OCI-LY7 (cell line): ENCODE results near the gene ZDHHC22. TPM values are rescaled to one million over a fixed set of nuclear protein-coding genes. Genes with fewer than 3 reads are reported as not detected.

Experiments
- BruUV-seq: library from RNA; stranded (reverse); fragments of 400-500 nt; replicated peaks from 2 replicates; lab custom pipeline; 2021; lab: Mats Ljungman, UMichigan
- CTCF ChIA-PET: fragments of 300-600 bp; sonication (Branson Sonifier 250); formaldehyde crosslinking; loops from one replicate; lab custom pipeline; 2022; ENCODE audit warnings: antibody characterized with exemption; ENCODE audit not compliant: unreplicated experiment; lab: Charles Lee
- POLR2A ChIA-PET: fragments of 300-600 bp; sonication (Branson Sonifier 250); formaldehyde crosslinking; loops from one replicate; lab custom pipeline; 2022; ENCODE audit warnings: antibody characterized with exemption; lab: Charles Lee
- DNase-seq: peaks from one replicate; pipeline ENCODE4 v3.0.0-alpha.2; 2015; ENCODE audit warnings: low spot score
- H2AFZ ChIP-seq: fragments of 200-600 bp; sonication (generic), shearing (Covaris generic); 2 replicates; pipeline ENCODE4 v1.6.1; 2014; ENCODE audit warnings: mild to moderate bottlenecking, antibody characterized with exemption, low read length, moderate library complexity
- H3K27ac ChIP-seq: fragments of 200-600 bp; sonication (generic); 2 replicates; pipeline ENCODE4 v1.5.1; 2014; ENCODE audit warnings: mixed run types, low read depth, mild to moderate bottlenecking, moderate library complexity, low read length, inconsistent platforms; ENCODE audit not compliant: poor library complexity, severe bottlenecking
- H3K36me3 ChIP-seq: fragments of 200-600 bp; sonication (generic); 2 replicates; pipeline ENCODE4 v1.6.1; 2014; ENCODE audit warnings: mild to moderate bottlenecking, antibody characterized with exemption, low read length, moderate library complexity, mixed read lengths; ENCODE audit not compliant: insufficient read depth
- H3K4me1 ChIP-seq: fragments of 200-600 bp; sonication (generic); 2 replicates; pipeline ENCODE4 v1.5.1; 2014; ENCODE audit warnings: mild to moderate bottlenecking, low read length; ENCODE audit not compliant: insufficient read depth, poor library complexity, severe bottlenecking
- H3K4me2 ChIP-seq: fragments of 200-600 bp; sonication (generic); 2 replicates; pipeline ENCODE4 v1.6.1; 2014; ENCODE audit warnings: mild to moderate bottlenecking, low read length
- H3K4me3 ChIP-seq: fragments of 200-600 bp; sonication (generic); 2 replicates; pipeline ENCODE4 v1.5.1; 2014; ENCODE audit warnings: mild to moderate bottlenecking, low read depth, low read length; ENCODE audit not compliant: poor library complexity, severe bottlenecking
- H3K79me2 ChIP-seq: fragments of 200-600 bp; sonication (generic); 2 replicates; pipeline ENCODE4 v1.6.1; 2016; ENCODE audit warnings: low read depth, mild to moderate bottlenecking, low read length, moderate library complexity, mixed read lengths; ENCODE audit not compliant: insufficient read depth
- H3K9me2 ChIP-seq: fragments of 200-600 bp; sonication (generic); 2 replicates; pipeline ENCODE4 v1.6.1; 2016; ENCODE audit warnings: mild to moderate bottlenecking, low read length, mixed read lengths; ENCODE audit not compliant: insufficient read depth
- H3K9me3 ChIP-seq: fragments of 200-600 bp; sonication (generic); 2 replicates; pipeline ENCODE4 v1.6.1; 2014; ENCODE audit warnings: mild to moderate bottlenecking, mixed run types, low read length, mixed read lengths
- H4K20me1 ChIP-seq: fragments of 200-600 bp; sonication (generic); 2 replicates; pipeline ENCODE4 v1.6.1; 2014; ENCODE audit warnings: mild to moderate bottlenecking, antibody characterized with exemption, low read length, moderate library complexity, mixed read lengths; ENCODE audit not compliant: insufficient read depth
- CTCF ChIP-seq: fragments of 200-600 bp; sonication (generic); conservative IDR thresholded peaks from 2 replicates; pipeline ENCODE4 v1.5.1; 2014; ENCODE audit warnings: mild to moderate bottlenecking, antibody characterized with exemption, low read length, moderate library complexity, mixed read lengths
- EZH2phosphoT487 ChIP-seq: fragments of 200-600 bp; sonication (generic); IDR thresholded peaks from 2 replicates; pipeline ENCODE4 v1.6.1; 2018; ENCODE audit warnings: low read depth, borderline replicate concordance, mild to moderate bottlenecking, mixed run types, antibody characterized with exemption, low read length, moderate library complexity, mixed read lengths
- intact Hi-C: fragments of 100-400 bp; cut with micrococcal nuclease; formaldehyde crosslinking; loops from one replicate; pipeline ENCODE4 v1.10.0; 2022; ENCODE audit not compliant: unreplicated experiment
- total RNA-seq, 2 experiments: library from RNA; depleted of rRNA in 1 of 2; stranded (reverse); fragments of >200 nt in 1 of 2; shearing (Covaris generic) in 1 of 2; gene quantifications; 2 replicates each; pipeline ENCODE4 v1.2.3, GENCODE V29; 2014 to 2022

Gene ZDHHC22
- total RNA-seq, 2 experiments from 2014 or later = not detected

GRCh38 chr14:77131206-77131605 lies 10.4 kb downstream of the ZDHHC22 start:
- intact Hi-C loops = no loop called here
- H3K36me3 ChIP-seq = no peaks in the 10 kb centered on the region
- no peaks in the 10 kb centered on the region for H3K9me2 ChIP-seq
- no peaks in the 10 kb centered on the region for H4K20me1 ChIP-seq
- ChIA-PET CTCF (no interaction called here), POLR2A (no interaction called here)
- H3K4me2 ChIP-seq = no peak overlapping the region
- no peak for TF ChIP-seq EZH2phosphoT487
- no peak for TF ChIP-seq CTCF
- H2AFZ ChIP-seq = no peak overlapping the region
- BruUV-seq = no TSS peak
- no peaks in the 10 kb centered on the region for H3K79me2 ChIP-seq
- H3K27ac ChIP-seq = no peak overlapping the region
- H3K9me3 ChIP-seq = no peaks in the 10 kb centered on the region
- DNase-seq = no peak
- peaks cover 6% of the 10 kb centered on the region for H3K4me1 ChIP-seq
- no peak overlapping the region for H3K4me3 ChIP-seq

- H3K79me2 ChIP-seq = no peaks in the 10 kb centered on the region
- ChIA-PET POLR2A (no interaction called here), CTCF (no interaction called here)
- H3K36me3 ChIP-seq = no peaks in the 10 kb centered on the region
- H3K27ac ChIP-seq = no peak overlapping the region
- DNase-seq = no peak
- TF ChIP-seq CTCF = no peak
- intact Hi-C loops = no loop called here
- H4K20me1 ChIP-seq = no peaks in the 10 kb centered on the region
- no peak overlapping the region for H3K4me3 ChIP-seq
- no peaks in the 10 kb centered on the region for H3K9me2 ChIP-seq
- no peak overlapping the region for H3K4me2 ChIP-seq
- no peaks in the 10 kb centered on the region for H3K9me3 ChIP-seq
- H2AFZ ChIP-seq = no peak overlapping the region
- BruUV-seq = no TSS peak
- H3K4me1 ChIP-seq = peaks cover 13% of the 10 kb centered on the region
Observed at GRCh38 chr14:77130386-77130785, 11.2 kb downstream of the ZDHHC22 start.

- ChIA-PET POLR2A (no interaction called here), CTCF (no interaction called here)
- no peak overlapping the region for H3K27ac ChIP-seq
- no peaks in the 10 kb centered on the region for H3K9me2 ChIP-seq
- H4K20me1 ChIP-seq = no peaks in the 10 kb centered on the region
- H2AFZ ChIP-seq = no peak overlapping the region
- BruUV-seq = no TSS peak
- TF ChIP-seq EZH2phosphoT487 (no peak), CTCF (no peak)
- no peak overlapping the region for H3K4me2 ChIP-seq
- intact Hi-C loops = no loop called here
- no peak for DNase-seq
- H3K4me1 ChIP-seq = peaks cover 32% of the 10 kb centered on the region
- H3K79me2 ChIP-seq = no peaks in the 10 kb centered on the region
- H3K36me3 ChIP-seq = no peaks in the 10 kb centered on the region
- no peaks in the 10 kb centered on the region for H3K9me3 ChIP-seq
- no peak overlapping the region for H3K4me3 ChIP-seq
Observed at GRCh38 chr14:77128414-77128891, 13.1 kb downstream of the ZDHHC22 start.
